ENCODE data around the gene HDAC10.

The HDAC10 gene

DNA sequence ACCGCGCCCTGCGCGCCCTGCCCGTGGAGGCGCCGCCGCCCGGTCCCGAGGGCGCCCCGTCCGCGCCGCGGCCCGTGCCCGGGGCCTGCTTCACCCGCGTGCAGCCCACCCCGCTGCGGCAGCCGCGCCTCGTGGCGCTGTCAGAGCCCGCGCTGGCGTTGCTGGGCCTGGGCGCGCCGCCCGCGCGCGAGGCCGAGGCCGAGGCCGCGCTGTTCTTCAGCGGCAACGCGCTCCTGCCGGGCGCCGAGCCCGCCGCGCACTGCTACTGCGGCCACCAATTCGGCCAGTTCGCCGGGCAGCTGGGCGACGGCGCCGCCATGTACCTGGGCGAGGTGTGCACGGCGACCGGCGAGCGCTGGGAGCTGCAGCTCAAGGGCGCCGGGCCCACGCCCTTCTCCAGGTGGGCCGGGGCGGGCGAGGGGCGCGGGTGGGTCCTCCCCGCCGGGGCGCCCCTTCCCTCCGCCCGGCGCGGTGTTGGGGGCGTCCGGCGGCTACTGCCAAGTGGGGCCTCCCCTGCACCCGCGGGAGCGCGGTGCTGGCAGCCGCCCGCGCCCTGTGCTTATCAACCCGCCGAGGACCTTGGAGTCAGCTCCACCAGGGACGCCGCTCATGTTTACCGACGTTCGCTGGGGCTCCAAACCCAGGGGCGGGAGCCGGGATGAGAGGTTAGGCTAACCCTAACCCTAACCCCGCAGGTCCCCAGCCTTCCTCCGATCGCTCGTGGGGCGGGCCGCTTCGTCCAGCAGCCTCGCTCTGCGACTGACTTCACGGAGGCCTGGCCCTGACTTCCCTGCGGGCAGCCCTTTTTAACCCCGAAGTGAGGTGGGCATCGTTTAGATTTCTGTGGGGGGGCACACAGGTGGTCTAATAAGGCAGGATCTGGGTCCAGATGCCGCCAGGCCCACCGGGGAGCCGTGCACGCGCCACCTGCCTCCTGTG is 49.6 kb downstream of the HDAC10 start:
- no peak for DNase-seq (ENCODE audit: low spot score)

DNA sequence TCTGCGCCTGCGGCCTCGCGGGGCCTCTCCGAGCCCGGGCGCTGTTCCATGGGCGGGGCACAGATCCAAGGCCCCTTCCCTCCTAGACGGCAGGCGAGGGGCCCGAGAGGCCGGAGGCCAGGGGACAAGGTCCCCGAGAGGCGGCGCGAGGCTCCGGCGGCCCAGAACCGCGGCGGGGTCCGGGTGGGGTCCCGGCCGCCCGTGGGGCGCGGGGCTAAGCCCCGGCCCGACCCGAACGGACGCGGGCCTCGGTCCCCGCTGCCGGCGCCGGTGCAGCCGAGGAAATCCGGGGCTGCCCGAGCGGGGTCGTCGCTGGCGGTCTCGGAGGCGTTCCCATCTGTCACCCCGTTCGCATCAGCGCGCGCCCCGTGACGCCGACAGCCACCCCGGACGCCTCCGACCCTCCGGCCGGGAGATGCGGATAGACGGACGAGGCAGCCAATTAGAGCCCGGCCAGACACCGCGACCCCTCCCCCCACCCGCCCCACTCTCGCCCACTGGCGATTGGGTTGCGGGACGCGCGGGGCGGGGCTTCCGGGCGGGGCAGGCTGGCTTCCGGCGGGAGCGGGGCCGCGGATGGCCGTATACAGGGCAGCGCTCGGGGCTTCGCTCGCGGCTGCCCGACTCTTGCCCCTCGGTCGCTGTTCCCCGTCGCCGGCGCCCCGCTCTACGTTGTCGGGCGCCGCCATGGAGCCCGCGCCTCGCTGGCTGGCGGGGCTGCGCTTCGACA is 50.4 kb downstream of the HDAC10 start, which contains the start of gene SELENOO:
Gene SELENOO, plus strand, starts transcription at position 551 of the 730 bp plus-strand sequence. Its CDS starts 26 bp downstream, at position 577.
- DNase-seq (ENCODE audit: low spot score): peak; percentile 92

- no peak for DNase-seq (ENCODE audit: low spot score)
Observed at GRCh38 chr22:50199829-50200460, 51.1 kb downstream of the HDAC10 start.

- DNase-seq (ENCODE audit: low spot score): no peak
Observed at GRCh38 chr22:50199251-50199721, 51.8 kb downstream of the HDAC10 start.

- DNase-seq (ENCODE audit: low spot score): no peak
Observed at GRCh38 chr22:50198624-50199017, 52.4 kb downstream of the HDAC10 start.

DNA sequence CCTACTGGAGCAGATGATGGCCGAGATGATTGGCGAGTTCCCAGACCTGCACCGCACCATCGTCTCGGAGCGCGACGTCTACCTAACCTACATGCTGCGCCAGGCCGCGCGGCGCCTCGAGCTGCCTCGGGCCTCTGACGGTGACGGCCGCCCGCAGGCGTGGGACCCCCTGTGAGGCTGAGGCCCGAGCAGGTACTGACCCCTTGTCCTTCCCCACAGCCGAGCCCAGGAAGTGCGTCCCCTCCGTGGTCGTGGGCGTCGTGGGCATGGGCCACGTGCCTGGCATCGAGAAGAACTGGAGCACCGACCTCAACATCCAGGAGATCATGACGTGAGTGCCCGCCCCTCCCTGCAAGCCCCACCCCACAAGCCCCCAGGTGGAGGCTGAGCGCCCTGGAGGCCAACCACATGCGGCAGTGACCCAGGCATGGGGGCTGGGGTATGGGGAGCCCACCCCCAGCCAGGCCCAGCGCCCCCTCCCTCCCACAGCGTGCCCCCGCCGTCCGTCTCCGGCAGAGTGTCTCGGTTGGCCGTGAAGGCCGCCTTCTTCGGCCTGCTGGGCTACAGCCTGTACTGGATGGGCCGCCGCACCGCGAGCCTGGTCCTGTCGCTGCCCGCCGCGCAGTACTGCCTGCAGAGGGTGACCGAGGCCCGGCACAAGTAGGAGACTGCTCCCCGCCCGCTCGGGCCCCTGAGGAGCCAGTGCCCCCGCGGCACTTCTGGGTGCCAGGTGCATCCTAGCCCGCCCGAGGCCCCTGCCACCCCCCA is 53.0 kb downstream of the HDAC10 start:
- no peak for DNase-seq (ENCODE audit: low spot score)

DNA sequence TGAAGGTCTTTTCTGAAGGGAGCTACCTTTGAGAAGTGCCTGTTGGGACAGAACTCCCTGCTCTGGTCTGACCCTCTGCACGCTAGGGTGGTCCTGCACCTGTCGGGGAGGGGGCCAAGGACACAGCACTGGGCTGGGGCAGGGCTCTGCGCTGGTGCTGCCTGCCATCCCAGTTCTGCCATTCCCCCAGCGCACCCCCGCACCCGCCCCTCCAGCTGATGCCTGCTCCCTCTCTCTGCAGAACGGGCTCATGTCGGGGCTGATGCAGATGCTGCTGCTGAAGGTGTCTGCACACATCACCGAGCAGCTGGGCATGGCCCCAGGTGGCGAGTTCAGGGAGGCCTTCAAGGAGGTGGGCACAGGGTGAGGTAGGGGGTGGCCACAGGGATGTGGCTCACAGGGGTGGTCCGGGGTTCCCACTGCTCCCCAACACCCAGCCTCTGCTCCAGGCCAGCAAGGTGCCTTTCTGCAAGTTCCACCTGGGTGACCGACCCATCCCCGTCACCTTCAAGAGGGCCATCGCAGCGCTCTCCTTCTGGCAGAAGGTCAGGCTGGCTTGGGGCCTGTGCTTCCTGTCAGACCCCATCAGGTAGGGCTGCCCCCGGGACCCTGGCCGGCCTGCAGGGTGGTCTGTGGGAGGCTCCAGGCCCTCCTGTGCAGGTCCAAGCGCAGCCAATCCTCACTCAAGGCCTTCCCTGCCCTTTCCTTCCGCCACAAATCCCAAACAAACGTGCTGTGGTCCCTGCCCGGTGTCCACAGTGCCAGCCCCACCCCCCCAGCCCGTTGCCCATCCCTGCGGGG is 53.9 kb downstream of the HDAC10 start:
- no peak for DNase-seq (ENCODE audit: low spot score)

DNA sequence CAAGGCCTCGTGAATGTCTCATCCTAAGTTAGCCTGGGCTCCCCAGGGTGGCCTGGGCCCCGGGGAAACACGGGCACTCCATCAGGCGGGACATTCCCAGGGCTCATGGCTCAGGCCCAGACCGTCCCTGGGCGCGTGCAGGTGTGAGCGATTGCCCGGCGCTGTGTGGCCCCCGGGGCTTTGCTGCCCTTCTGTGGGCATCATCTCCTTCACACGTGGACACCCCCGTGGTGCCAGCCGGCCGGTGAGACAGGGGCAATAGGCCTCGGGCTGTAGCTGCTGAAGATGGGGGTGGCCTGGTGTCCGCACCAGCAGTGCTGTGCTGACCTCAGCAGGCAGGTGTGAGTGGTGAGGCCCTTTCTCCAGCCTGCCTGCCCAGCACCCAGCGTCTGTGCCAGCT is 54.8 kb downstream of the HDAC10 start:
- no peak for DNase-seq (ENCODE audit: low spot score)
